SK-N-SH (cell line): ENCODE data around the gene FLT3LG. TPM values are rescaled to one million over a fixed set of nuclear protein-coding genes. Genes with fewer than 3 reads are reported as not detected.
A peak's percentile ranks its signal among the peaks of the same experiment; 100 is the strongest.

ENCODE experiments used
- CTCF ChIA-PET: fragments of 300-600, 350-600 bp; formaldehyde crosslinking; extraction: SDS; loops from one replicate; lab custom pipeline; 2021; lab: Yijun Ruan, JAX
- POLR2A ChIA-PET: fragments of 350-600 bp; sonication (Branson Sonifier 250); formaldehyde crosslinking; extraction: SDS; loops from one replicate; lab custom pipeline; 2020; ENCODE audit warnings: antibody characterized with exemption, inconsistent platforms; lab: Yijun Ruan, JAX
- DNase-seq: peaks from one replicate; pipeline ENCODE4 v3.0.0; 2012
- H2AFZ ChIP-seq: fragments of 200-600 bp; sonication (generic); 2 replicates; pipeline ENCODE4 v1.8.1; 2016; ENCODE audit warnings: antibody characterized with exemption, mild to moderate bottlenecking, low read depth
- H3F3A ChIP-seq: fragments of 200-600 bp; sonication (generic); replicated peaks from 2 replicates; pipeline ENCODE3; 2016; ENCODE audit warnings: antibody characterized with exemption, mild to moderate bottlenecking; ENCODE audit not compliant: insufficient read depth
- H3K27ac ChIP-seq, 2 experiments: fragments of 200-500 bp in 1 of 2; fragments of 200-600 bp in 1 of 2; sonication (Bioruptor generic) in 1 of 2; sonication (generic), shearing (Covaris generic) in 1 of 2; 2 replicates each; pipeline versions ENCODE4 v1.5.1 to v1.6.1; 2014 to 2016; ENCODE audit warnings: low read depth in 2 of 2, inconsistent platforms in 1 of 2, low read length in 1 of 2, mild to moderate bottlenecking in 1 of 2, mixed read lengths in 1 of 2
- H3K27me3 ChIP-seq: fragments of 200-600 bp; sonication (generic), shearing (Covaris generic); 2 replicates; pipeline ENCODE4 v1.6.1; 2016; ENCODE audit warnings: mixed run types; ENCODE audit not compliant: insufficient read depth
- H3K36me3 ChIP-seq, 2 experiments: fragments of 200-500 bp in 1 of 2; fragments of 200-600 bp in 1 of 2; sonication (Bioruptor generic) in 1 of 2; sonication (generic) in 1 of 2; replicated peaks in 1 of 2; 2 replicates each; pipeline versions ENCODE3 to v1.5.1; 2014 to 2016; ENCODE audit warnings: low read length in 1 of 2, mild to moderate bottlenecking in 1 of 2; ENCODE audit not compliant: insufficient read depth in 2 of 2, control insufficient read depth in 1 of 2
- H3K4me1 ChIP-seq, 2 experiments: fragments of 200-500 bp in 1 of 2; fragments of 200-600 bp in 1 of 2; sonication (Bioruptor generic) in 1 of 2; sonication (generic), shearing (Covaris generic) in 1 of 2; 2 replicates each; pipeline versions ENCODE4 v1.5.1 to v1.6.1; 2014 to 2016; ENCODE audit warnings: low read depth in 1 of 2, low read length in 1 of 2, mixed run types in 1 of 2; ENCODE audit not compliant: insufficient read depth in 2 of 2, control insufficient read depth in 1 of 2
- H3K4me2 ChIP-seq: fragments of 200-600 bp; sonication (generic), shearing (Covaris generic); 2 replicates; pipeline ENCODE4 v1.6.1; 2017; ENCODE audit warnings: mixed run types
- H3K4me3 ChIP-seq, 2 experiments: fragments of 200-500 bp in 1 of 2; fragments of 200-600 bp in 1 of 2; sonication (Bioruptor generic) in 1 of 2; sonication (generic), shearing (Covaris generic) in 1 of 2; 2 replicates each; pipeline versions ENCODE4 v1.5.1 to v1.8.1; 2014 to 2016; ENCODE audit warnings: low read depth in 2 of 2, inconsistent platforms in 1 of 2, low read length in 1 of 2, mild to moderate bottlenecking in 1 of 2, mixed read lengths in 1 of 2, moderate library complexity in 1 of 2
- H3K79me2 ChIP-seq: fragments of 200-600 bp; sonication (generic); 2 replicates; pipeline ENCODE4 v1.8.1; 2017; ENCODE audit warnings: mild to moderate bottlenecking; ENCODE audit not compliant: insufficient read depth
- H3K9ac ChIP-seq: fragments of 200-600 bp; sonication (generic); 2 replicates; pipeline ENCODE4 v1.6.1; 2017; ENCODE audit warnings: mixed run types
- H3K9me2 ChIP-seq: fragments of 200-600 bp; sonication (generic); 2 replicates; pipeline ENCODE4 v1.6.1; 2017; ENCODE audit warnings: mixed run types
- H3K9me3 ChIP-seq: fragments of 200-600 bp; sonication (generic); 2 replicates; pipeline ENCODE4 v1.6.1; 2017; ENCODE audit warnings: mixed run types, mild to moderate bottlenecking, moderate library complexity
- H4K20me1 ChIP-seq: fragments of 200-600 bp; sonication (generic); 2 replicates; pipeline ENCODE4 v1.6.1; 2017; ENCODE audit warnings: mild to moderate bottlenecking, mixed run types; ENCODE audit not compliant: insufficient read depth
- CHD2 ChIP-seq: fragments of 150-350 bp; IDR thresholded peaks from 2 replicates; pipeline ENCODE4 v1.6.1; 2018; ENCODE audit warnings: low read length; ENCODE audit not compliant: partially characterized antibody
- ELF1 ChIP-seq: IDR thresholded peaks from 2 replicates; pipeline ENCODE4 v1.4.0; 2012
- FOXM1 ChIP-seq: IDR thresholded peaks from 2 replicates; pipeline ENCODE4 v1.4.0; 2012; ENCODE audit warnings: low read depth, mild to moderate bottlenecking
- IRF3 ChIP-seq: fragments of 150-350 bp; IDR thresholded peaks from 2 replicates; pipeline ENCODE4 v1.6.1; 2016; ENCODE audit warnings: mild to moderate bottlenecking, low read depth, low read length
- JUND ChIP-seq: IDR thresholded peaks from 2 replicates; pipeline ENCODE4 v1.4.0; 2012
- MEF2A ChIP-seq: IDR thresholded peaks from 2 replicates; pipeline ENCODE4 v1.4.0; 2012; ENCODE audit warnings: low read depth, borderline replicate concordance
- MXI1 ChIP-seq: IDR thresholded peaks from 2 replicates; pipeline ENCODE4 v1.6.1; 2012; ENCODE audit warnings: mild to moderate bottlenecking, low read depth, low read length, improper control_type of control experiment
- NFIC ChIP-seq: IDR thresholded peaks from 2 replicates; pipeline ENCODE4 v1.4.0; 2012; ENCODE audit warnings: borderline replicate concordance
- NRF1 ChIP-seq: IDR thresholded peaks from 2 replicates; pipeline ENCODE4 v1.6.1; 2012; ENCODE audit warnings: low read depth, mild to moderate bottlenecking, low read length
- POLR2AphosphoS5 ChIP-seq: IDR thresholded peaks from 2 replicates; pipeline ENCODE4 v1.6.1; 2012; ENCODE audit warnings: low read depth, low read length
- RAD21 ChIP-seq: IDR thresholded peaks from 2 replicates; pipeline ENCODE4 v1.6.1; 2012; ENCODE audit warnings: mild to moderate bottlenecking, low read length
- REST ChIP-seq: IDR thresholded peaks from 2 replicates; pipeline ENCODE4 v1.6.1; 2012; ENCODE audit warnings: mild to moderate bottlenecking, low read depth, low read length, moderate library complexity
- RXRA ChIP-seq: IDR thresholded peaks from 2 replicates; pipeline ENCODE4 v1.4.0; 2012; ENCODE audit warnings: low read depth, mild to moderate bottlenecking, borderline replicate concordance
- SMC3 ChIP-seq: IDR thresholded peaks from 2 replicates; pipeline ENCODE4 v1.6.1; 2012; ENCODE audit warnings: low read depth, low read length, improper control_type of control experiment
- TCF12 ChIP-seq: IDR thresholded peaks from 2 replicates; pipeline ENCODE4 v1.4.0; 2012
- TEAD4 ChIP-seq: IDR thresholded peaks from 2 replicates; pipeline ENCODE4 v1.4.0; 2012; ENCODE audit warnings: mild to moderate bottlenecking, borderline replicate concordance; ENCODE audit not compliant: insufficient read depth
- YY1 ChIP-seq: IDR thresholded peaks from 2 replicates; pipeline ENCODE4 v1.4.0; 2012; ENCODE audit warnings: low read depth, mild to moderate bottlenecking
- WGBS: methylation state at CpG from one replicate; pipeline ENCODE4 v1.1.6; 2017; ENCODE audit warnings: low lambda C conversion rate; 5-methylcytosine and 5-hydroxymethylcytosine counted together
- polyA plus RNA-seq, 3 experiments: library from polyadenylated mRNA; depleted of rRNA; stranded (reverse); fragments of >200 nt; gene quantifications; 2 replicates each; pipeline ENCODE4 v1.2.3, GENCODE V29; 2012
- TF ChIP-seq, protein P1 (sequence below): IDR thresholded peaks from 2 replicates; pipeline ENCODE4 v1.4.0; 2012; ENCODE audit warnings: low read depth, borderline replicate concordance
- TF ChIP-seq, protein P2 (sequence below): IDR thresholded peaks from 2 replicates; pipeline ENCODE4 v1.4.0; 2012; ENCODE audit warnings: low read depth, borderline replicate concordance
- TF ChIP-seq, protein P3 (sequence below): IDR thresholded peaks from 2 replicates; pipeline ENCODE4 v1.4.0; 2012; ENCODE audit warnings: low read depth

Gene FLT3LG
- polyA plus RNA-seq, 1 of the 3 experiments (the other 2 are of a cell fraction) = 6.4 TPM

- H3K27ac ChIP-seq = no peak overlapping the region
- H3K4me2 ChIP-seq = peak overlapping the region; percentile 91
- H3K36me3 ChIP-seq = peaks cover 26 to 30% of the 10 kb centered on the region in 2 experiments
- H4K20me1 ChIP-seq = peaks cover 27% of the 10 kb centered on the region
- peaks cover 11 to 26% of the 10 kb centered on the region in 2 experiments for H3K4me1 ChIP-seq
- peak overlapping the region; percentile 96; the same call in 1 of the 2 replicates for H3K9ac ChIP-seq
- peak overlapping the region in 1 of 2 experiments; percentile 97; a peak in 1 of 4 replicates for H3K4me3 ChIP-seq
- POLR2A ChIA-PET = interaction anchor here (0.8 kb wide), 1 partner anchor 48 kb away, joined by 4 read pairs; no protein-coding TSS in a partner anchor
- no peaks in the 10 kb centered on the region for H3K27me3 ChIP-seq
- no peak for DNase-seq
- TF ChIP-seq SMC3 = no peak
- TF ChIP-seq, protein P1, sequence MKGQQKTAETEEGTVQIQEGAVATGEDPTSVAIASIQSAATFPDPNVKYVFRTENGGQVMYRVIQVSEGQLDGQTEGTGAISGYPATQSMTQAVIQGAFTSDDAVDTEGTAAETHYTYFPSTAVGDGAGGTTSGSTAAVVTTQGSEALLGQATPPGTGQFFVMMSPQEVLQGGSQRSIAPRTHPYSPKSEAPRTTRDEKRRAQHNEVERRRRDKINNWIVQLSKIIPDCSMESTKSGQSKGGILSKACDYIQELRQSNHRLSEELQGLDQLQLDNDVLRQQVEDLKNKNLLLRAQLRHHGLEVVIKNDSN = no peak
- TF ChIP-seq, protein P2, sequence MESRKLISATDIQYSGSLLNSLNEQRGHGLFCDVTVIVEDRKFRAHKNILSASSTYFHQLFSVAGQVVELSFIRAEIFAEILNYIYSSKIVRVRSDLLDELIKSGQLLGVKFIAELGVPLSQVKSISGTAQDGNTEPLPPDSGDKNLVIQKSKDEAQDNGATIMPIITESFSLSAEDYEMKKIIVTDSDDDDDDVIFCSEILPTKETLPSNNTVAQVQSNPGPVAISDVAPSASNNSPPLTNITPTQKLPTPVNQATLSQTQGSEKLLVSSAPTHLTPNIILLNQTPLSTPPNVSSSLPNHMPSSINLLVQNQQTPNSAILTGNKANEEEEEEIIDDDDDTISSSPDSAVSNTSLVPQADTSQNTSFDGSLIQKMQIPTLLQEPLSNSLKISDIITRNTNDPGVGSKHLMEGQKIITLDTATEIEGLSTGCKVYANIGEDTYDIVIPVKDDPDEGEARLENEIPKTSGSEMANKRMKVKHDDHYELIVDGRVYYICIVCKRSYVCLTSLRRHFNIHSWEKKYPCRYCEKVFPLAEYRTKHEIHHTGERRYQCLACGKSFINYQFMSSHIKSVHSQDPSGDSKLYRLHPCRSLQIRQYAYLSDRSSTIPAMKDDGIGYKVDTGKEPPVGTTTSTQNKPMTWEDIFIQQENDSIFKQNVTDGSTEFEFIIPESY = no peak
- TF ChIP-seq RXRA = no peak
- TF ChIP-seq MXI1 = no peak
- no peak for TF ChIP-seq TEAD4
- no peak for TF ChIP-seq JUND
- TF ChIP-seq NRF1 = no peak
- TF ChIP-seq POLR2AphosphoS5 = no peak
- no peak for TF ChIP-seq TCF12
- TF ChIP-seq NFIC = no peak
- WGBS = 88% methylated on average over 7 of the region's 7 CpGs
- H2AFZ ChIP-seq = no peak overlapping the region
- H3K9me3 ChIP-seq = no peaks in the 10 kb centered on the region
- CTCF ChIA-PET = interaction anchor here (1.5 to 1.7 kb wide), 2 partner anchors 8 to 174 kb away, joined by 3 to 5 read pairs; no protein-coding TSS in a partner anchor
- peaks cover 70% of the 10 kb centered on the region for H3F3A ChIP-seq
- H3K79me2 ChIP-seq = peaks cover 28% of the 10 kb centered on the region
- H3K9me2 ChIP-seq = no peaks in the 10 kb centered on the region
These were observed 24.5 kb downstream of the FLT3LG start for GRCh38 chr19:49498475-49498874.

DNA sequence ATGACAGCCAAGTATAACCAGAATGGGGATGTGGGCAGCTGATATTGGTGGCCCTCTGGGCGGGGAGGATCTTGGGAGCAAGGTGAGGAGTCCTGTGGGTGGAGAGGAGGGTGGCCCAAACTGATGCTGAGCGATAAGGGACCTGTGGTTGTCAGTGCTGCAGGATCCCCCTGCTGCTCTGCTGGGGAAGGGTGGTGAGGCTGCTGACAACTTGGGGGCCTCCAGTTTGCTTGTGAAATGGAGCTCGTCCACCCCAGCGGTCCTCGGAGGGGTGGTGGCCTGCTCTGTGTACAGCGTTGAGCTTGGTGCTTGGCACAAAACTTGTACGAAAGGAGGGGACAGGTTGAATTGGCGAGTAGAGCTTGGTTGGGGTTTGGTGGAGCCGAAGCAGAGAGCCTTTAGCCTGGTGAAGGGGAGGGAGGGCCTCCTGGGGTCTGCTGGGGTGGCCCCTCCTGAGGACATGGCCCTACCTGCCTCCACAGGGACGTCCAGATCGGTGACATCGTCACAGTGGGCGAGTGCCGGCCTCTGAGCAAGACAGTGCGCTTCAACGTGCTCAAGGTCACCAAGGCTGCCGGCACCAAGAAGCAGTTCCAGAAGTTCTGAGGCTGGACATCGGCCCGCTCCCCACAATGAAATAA is 25.1 kb downstream of the FLT3LG start:
- Histone ChIP-seq H3K27ac (no peak overlapping the region; a peak in 1 of 4 replicates), H3K27me3 (no peaks in the 10 kb centered on the region), H2AFZ (no peak overlapping the region), H4K20me1 (peaks cover 27% of the 10 kb centered on the region), H3K9ac (peak overlapping the region; percentile 96; the same call in 1 of the 2 replicates), H3K4me1 (peaks cover 11 to 26% of the 10 kb centered on the region in 2 experiments), H3F3A (peaks cover 63% of the 10 kb centered on the region), H3K36me3 (peaks cover 26 to 30% of the 10 kb centered on the region in 2 experiments), H3K4me2 (peak overlapping the region; percentile 91), H3K4me3 (no peak overlapping the region; a peak in 1 of 4 replicates), H3K9me2 (no peaks in the 10 kb centered on the region), H3K9me3 (no peaks in the 10 kb centered on the region), H3K79me2 (peaks cover 28% of the 10 kb centered on the region)
- no peak for DNase-seq
- ChIA-PET POLR2A (interaction anchor here (0.6 to 0.8 kb wide), 3 partner anchors 48 to 70 kb away, joined by 3 to 4 read pairs (median 3); no protein-coding TSS in a partner anchor), CTCF (interaction anchor here (0.5 to 1.7 kb wide), 6 partner anchors 8 to 826 kb away, joined by 3 to 5 read pairs (median 3); no protein-coding TSS in a partner anchor)
- 82% methylated on average over 18 of the region's 19 CpGs for WGBS
- TF ChIP-seq, protein P3, sequence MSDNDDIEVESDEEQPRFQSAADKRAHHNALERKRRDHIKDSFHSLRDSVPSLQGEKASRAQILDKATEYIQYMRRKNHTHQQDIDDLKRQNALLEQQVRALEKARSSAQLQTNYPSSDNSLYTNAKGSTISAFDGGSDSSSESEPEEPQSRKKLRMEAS = no peak
- TF ChIP-seq FOXM1 = no peak
- TF ChIP-seq MEF2A = no peak
- TF ChIP-seq CHD2 = no peak
- no peak for TF ChIP-seq IRF3
- no peak for TF ChIP-seq RXRA
- TF ChIP-seq YY1 = no peak
- no peak for TF ChIP-seq MXI1
- no peak for TF ChIP-seq ELF1
- TF ChIP-seq REST = no peak
- TF ChIP-seq RAD21 = no peak
- TF ChIP-seq NRF1 = no peak
